ENCODE measurements around the gene PDPR. TPM values are rescaled to one million over a fixed set of nuclear protein-coding genes. Genes with fewer than 3 reads are reported as not detected.
"Not testable (repeated sequence)": the region's sequence is repeated elsewhere in the genome, so short reads cannot be mapped to it uniquely, and the experiment has no call there.

The PDPR gene
- total and polyA plus RNA-seq, 2 of the 4 experiments (the other 2 are of a cell fraction): 12.2 to 19.4 TPM

DNA sequence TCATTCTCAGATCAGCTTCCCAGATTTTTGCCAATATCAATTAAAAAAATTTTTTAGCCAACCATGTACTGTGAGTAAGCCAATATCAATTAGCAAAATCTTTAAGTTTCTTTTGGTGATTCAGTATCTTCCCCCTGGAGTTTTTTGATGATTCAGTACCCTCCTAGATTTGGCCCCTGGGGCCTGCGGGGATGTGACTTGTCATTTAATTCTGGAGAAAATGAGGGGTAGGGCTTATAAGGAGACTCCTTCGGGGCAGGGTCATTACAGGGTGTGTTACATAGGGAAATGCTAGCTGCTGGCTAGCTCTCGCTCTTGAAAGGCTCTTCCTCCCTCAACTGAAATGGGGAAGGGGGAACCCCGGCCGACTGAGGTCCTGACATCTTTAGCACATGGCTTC is 76.4 kb downstream of the PDPR start:
- H3K9me1 ChIP-seq (ENCODE audit: insufficient read depth, low read length); in situ Hi-C loops (cut with MboI; ENCODE audit: low sequenced_read_pairs); H4K5ac ChIP-seq (ENCODE audit: low read depth, low read length); H2BK120ac ChIP-seq (ENCODE audit: low read depth, low read length); BruUV-seq (replicated peaks); H3K27ac ChIP-seq (ENCODE audit: insufficient read depth, low read length); H2BK20ac ChIP-seq (ENCODE audit: low read depth, low read length); H3K9me3 ChIP-seq (ENCODE audit: control insufficient read depth, insufficient read depth, low read length); H3K36me3 ChIP-seq (ENCODE audit: control insufficient read depth, insufficient read depth, low read length); H3K4ac ChIP-seq (ENCODE audit: low read depth, low read length); H3K79me1 ChIP-seq (ENCODE audit: low read depth in 1 of 2, low read length in 2 of 2); DNase-seq; H2AFZ ChIP-seq (replicated peaks; ENCODE audit: low read length, poor library complexity); POLR2A ChIA-PET (ENCODE audit: unreplicated experiment); H4K91ac ChIP-seq (ENCODE audit: insufficient read depth, low read depth, low read length); H4K20me1 ChIP-seq (ENCODE audit: insufficient read depth, low read length); H4K8ac ChIP-seq (ENCODE audit: low read depth in 2 of 2, low read length in 2 of 2); H3K18ac ChIP-seq (ENCODE audit: low read depth, low read length); dilution Hi-C loops (cut with HindIII; ENCODE audit: low sequenced_read_pairs, unreplicated experiment); H2BK15ac ChIP-seq (ENCODE audit: low read depth, low read length); H2AK5ac ChIP-seq (ENCODE audit: low read depth, low read length); H3K4me3 ChIP-seq (ENCODE audit: insufficient read depth, low read depth, low read length); H3K27me3 ChIP-seq (ENCODE audit: control insufficient read depth, insufficient read depth, low read length); CTCF ChIA-PET; H3K4me2 ChIP-seq (ENCODE audit: low read depth, low read length); H3K9ac ChIP-seq (ENCODE audit: low read depth, low read length); H3K23ac ChIP-seq (ENCODE audit: low read depth, low read length); H3K14ac ChIP-seq (replicated peaks; ENCODE audit: low read depth, low read length); H3K4me1 ChIP-seq (ENCODE audit: control insufficient read depth, insufficient read depth, low read length); H2AK9ac ChIP-seq (replicated peaks; ENCODE audit: low read depth, low read length, poor library complexity); intact Hi-C loops (cut with micrococcal nuclease); H2BK5ac ChIP-seq (ENCODE audit: low read depth, low read length, poor library complexity, severe bottlenecking); H3K56ac ChIP-seq (ENCODE audit: extremely low read depth, insufficient read depth, low read length); ATAC-seq (ENCODE audit: low read depth): not testable (repeated sequence)
- no CpG with 5 or more reads among the region's 5 CpGs for WGBS, 2 experiments (ENCODE audit: extremely low coverage in 2 of 2, insufficient read length in 1 of 2)

GRCh38 chr16:70196683-70197300 is 82.7 kb downstream of the PDPR start:
- H4K20me1 ChIP-seq (ENCODE audit: insufficient read depth, low read length); H3K14ac ChIP-seq (replicated peaks; ENCODE audit: low read depth, low read length); H3K27me3 ChIP-seq (ENCODE audit: control insufficient read depth, insufficient read depth, low read length); H2BK15ac ChIP-seq (ENCODE audit: low read depth, low read length); DNase-seq; dilution Hi-C loops (cut with HindIII; ENCODE audit: low sequenced_read_pairs, unreplicated experiment); CTCF ChIA-PET; H3K18ac ChIP-seq (ENCODE audit: low read depth, low read length); H3K4me3 ChIP-seq (ENCODE audit: insufficient read depth, low read depth, low read length); H3K9me3 ChIP-seq (ENCODE audit: control insufficient read depth, insufficient read depth, low read length); H2AK5ac ChIP-seq (ENCODE audit: low read depth, low read length); H3K79me1 ChIP-seq (ENCODE audit: low read depth in 1 of 2, low read length in 2 of 2); H2BK20ac ChIP-seq (ENCODE audit: low read depth, low read length); H3K23ac ChIP-seq (ENCODE audit: low read depth, low read length); H3K4me1 ChIP-seq (ENCODE audit: control insufficient read depth, insufficient read depth, low read length); H3K9me1 ChIP-seq (ENCODE audit: insufficient read depth, low read length); H3K4ac ChIP-seq (ENCODE audit: low read depth, low read length); H3K36me3 ChIP-seq (ENCODE audit: control insufficient read depth, insufficient read depth, low read length); H2AK9ac ChIP-seq (replicated peaks; ENCODE audit: low read depth, low read length, poor library complexity); H4K91ac ChIP-seq (ENCODE audit: insufficient read depth, low read depth, low read length); intact Hi-C loops (cut with micrococcal nuclease); H2AFZ ChIP-seq (replicated peaks; ENCODE audit: low read length, poor library complexity); in situ Hi-C loops (cut with MboI; ENCODE audit: low sequenced_read_pairs); H3K9ac ChIP-seq (ENCODE audit: low read depth, low read length); H2BK5ac ChIP-seq (ENCODE audit: low read depth, low read length, poor library complexity, severe bottlenecking); H3K56ac ChIP-seq (ENCODE audit: extremely low read depth, insufficient read depth, low read length); BruUV-seq (replicated peaks); H3K4me2 ChIP-seq (ENCODE audit: low read depth, low read length); H4K8ac ChIP-seq (ENCODE audit: low read depth in 2 of 2, low read length in 2 of 2); H4K5ac ChIP-seq (ENCODE audit: low read depth, low read length); H3K27ac ChIP-seq (ENCODE audit: insufficient read depth, low read length); H2BK120ac ChIP-seq (ENCODE audit: low read depth, low read length); POLR2A ChIA-PET (ENCODE audit: unreplicated experiment): not testable (repeated sequence)
- peak; percentile 79 for ATAC-seq (ENCODE audit: low read depth)
- 94% methylated on average over 3 of the region's 12 CpGs; no CpG with 5 or more reads in 1 of the 2 experiments for WGBS, 2 experiments (ENCODE audit: extremely low coverage in 2 of 2, insufficient read length in 1 of 2)
